GM12873 (cell line): ENCODE data around the gene DKK1.

ENCODE experiments used
- TF ChIP-seq, protein P1 (sequence below): IDR thresholded peaks from 2 replicates; pipeline ENCODE4 v1.5.1; 2012; ENCODE audit warnings: low read depth, mild to moderate bottlenecking, moderate library complexity, low read length, control low read depth; ENCODE audit not compliant: insufficient read depth; ENCODE audit errors: missing control alignments

Gene DKK1

DNA sequence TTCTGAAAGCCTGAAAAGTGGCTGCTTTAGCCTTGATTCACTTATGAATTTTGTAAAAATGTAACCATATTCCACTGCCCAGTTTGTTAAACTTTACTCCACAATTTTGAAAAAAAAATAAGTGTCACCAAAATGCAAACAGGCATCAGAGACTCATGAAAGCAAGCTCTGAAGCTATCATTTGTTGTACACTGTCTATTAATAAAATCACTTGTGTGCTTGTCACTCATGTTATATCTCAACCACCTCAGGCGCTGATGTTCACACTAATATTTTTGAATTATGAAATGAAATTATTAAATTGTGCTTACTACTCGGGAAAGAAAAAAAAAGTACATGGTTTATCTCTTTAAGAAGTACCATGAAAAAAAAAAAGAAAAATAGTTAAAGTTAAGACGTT, 34.5 kb upstream of the DKK1 start:
- TF ChIP-seq, protein P1, sequence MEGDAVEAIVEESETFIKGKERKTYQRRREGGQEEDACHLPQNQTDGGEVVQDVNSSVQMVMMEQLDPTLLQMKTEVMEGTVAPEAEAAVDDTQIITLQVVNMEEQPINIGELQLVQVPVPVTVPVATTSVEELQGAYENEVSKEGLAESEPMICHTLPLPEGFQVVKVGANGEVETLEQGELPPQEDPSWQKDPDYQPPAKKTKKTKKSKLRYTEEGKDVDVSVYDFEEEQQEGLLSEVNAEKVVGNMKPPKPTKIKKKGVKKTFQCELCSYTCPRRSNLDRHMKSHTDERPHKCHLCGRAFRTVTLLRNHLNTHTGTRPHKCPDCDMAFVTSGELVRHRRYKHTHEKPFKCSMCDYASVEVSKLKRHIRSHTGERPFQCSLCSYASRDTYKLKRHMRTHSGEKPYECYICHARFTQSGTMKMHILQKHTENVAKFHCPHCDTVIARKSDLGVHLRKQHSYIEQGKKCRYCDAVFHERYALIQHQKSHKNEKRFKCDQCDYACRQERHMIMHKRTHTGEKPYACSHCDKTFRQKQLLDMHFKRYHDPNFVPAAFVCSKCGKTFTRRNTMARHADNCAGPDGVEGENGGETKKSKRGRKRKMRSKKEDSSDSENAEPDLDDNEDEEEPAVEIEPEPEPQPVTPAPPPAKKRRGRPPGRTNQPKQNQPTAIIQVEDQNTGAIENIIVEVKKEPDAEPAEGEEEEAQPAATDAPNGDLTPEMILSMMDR: no peak

DNA sequence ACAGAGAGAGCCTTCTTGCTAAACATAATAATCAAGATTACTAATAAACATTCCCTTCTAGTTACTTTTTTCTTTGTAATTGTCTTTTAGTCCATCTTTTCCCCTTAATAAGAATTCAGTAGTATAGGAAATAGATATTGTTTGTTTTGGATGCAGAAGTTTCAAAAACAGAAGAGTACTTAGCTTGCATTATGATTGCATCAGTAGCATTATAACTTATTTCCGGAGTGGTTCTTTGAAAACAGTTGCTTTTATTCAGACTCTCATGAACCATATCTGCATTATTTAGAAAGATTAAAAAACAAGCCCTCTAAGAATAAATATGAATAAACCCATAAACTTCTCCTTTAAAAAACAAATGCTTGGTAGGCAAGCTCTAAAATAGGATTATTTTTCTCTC, 34.0 kb upstream of the DKK1 start:
- TF ChIP-seq, protein P1: no peak

DNA sequence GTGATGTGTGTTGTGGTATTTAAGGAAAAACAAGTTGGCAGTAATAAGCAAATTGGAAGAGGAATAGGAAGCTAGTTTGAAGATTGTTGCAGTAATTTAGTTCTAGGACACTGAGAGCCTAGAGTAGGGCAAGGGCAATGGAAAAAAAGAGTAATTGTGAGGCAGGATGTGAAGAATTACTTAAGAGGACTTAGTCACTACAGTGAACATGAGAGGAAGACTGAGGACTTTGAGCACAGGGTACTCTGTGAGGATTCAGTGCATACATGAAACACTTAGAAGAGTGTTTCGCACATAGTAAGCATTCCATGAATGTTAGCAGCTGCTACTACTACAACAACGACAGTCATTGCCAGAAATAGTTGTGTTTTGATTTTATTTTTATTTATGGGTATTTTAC, 30.9 kb upstream of the DKK1 start:
- TF ChIP-seq, protein P1: no peak

DNA sequence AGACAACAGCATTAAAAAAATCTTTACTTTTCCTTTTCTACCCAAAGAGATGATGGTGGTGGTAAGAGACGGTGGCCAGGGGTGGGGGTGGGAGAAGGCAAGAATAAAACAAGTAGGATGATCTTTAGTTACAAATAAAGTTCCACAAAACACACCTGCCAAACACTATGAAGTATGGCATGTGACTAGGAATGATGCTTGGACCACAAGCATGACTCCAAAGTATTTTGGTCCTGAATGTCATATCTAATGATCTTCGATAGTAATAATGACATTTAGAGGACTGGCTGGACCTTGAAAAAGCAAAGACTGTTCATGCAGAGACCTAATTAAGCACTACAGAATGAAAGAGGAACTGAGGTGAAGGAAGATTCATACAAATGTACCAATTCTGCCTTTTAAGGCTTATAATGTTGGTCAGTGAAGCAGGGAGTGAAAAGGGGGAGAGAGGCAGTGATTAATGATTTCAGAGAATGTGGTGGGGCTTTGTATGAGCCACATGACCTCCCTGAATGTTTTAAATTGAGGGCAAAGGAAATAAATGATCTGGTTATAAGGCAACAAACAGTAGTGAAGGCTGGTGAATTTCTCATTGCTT, 29.6 kb upstream of the DKK1 start:
- TF ChIP-seq, protein P1: no peak

DNA sequence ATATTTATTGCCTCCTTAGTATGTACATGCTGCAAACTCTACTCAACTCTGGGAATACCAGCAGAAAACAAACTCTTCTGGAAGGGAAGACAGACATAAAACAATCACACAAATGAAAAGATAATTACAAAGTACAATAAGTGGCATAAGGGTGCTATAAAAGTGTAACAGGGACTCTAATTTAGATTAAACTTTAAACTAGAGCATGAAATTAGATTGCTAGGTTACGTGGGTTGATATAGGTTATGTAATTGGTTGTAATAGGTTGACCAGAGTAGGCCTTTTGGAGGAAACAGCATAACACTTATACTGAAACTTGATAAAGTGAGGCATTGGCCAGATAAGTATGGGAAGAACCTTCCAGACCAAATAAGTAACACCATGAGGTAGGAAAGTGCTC, 26.2 kb upstream of the DKK1 start:
- TF ChIP-seq, protein P1: no peak

DNA sequence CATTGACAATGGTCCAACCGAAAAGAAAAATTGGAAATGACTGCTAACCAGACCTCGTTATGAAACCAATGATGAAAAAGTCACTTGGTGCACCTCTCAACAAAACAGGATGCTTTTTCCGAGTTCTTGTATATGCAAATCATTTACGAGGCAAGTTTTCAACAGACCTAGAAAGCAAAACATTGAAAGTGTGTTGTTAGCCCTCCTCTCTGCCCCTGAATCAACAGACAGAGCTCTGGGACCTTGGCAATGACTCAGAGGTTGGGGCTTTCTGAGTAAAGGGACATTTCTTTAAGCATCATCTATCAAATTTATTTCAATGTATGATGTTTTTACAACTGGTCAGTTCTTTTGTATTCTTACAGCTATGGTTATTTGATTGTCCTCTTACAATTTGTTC, 16.3 kb upstream of the DKK1 start:
- TF ChIP-seq, protein P1: no peak

DNA sequence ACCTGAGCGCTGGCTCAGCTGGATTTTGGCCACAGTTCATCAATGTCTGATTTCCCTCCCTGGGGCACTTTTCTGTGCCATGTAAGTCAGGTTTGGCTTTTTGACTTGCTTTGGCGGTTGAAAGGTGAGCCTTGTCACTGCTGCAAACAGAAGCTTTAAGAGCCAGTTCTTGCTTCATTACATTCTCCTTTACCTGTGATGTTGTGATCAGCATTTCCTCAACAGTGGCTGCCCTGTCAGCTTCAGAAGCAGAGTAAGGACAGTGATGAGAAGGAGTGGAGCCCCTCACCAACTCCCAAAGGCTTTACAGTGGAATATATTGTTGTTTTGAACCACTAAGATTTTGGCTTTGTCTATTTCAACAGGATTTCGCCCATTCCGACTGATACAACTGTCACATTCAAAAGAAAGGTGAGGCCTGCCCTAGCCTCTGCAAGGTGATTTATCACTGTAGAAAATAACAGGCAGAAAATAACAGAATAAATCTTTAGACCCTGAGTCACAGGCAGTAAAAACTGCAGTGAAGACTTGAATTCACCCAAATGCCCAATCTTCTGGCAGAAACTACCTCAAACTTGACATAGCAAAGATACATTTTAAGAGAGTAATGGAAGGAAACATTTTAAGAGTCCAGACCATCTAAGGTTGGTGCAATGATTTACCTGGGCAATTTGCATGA, 13.3 kb upstream of the DKK1 start:
- TF ChIP-seq, protein P1: no peak
